GM21723 (cell line): ENCODE results near the gene NDST1.

Experiments used
- ATAC-seq: cut with Tn5 transposase; IDR thresholded peaks from one replicate; pipeline ENCODE4 v1.9.1; 2021; ENCODE audit warnings: mild to moderate bottlenecking, moderate library complexity; ENCODE audit not compliant: unreplicated experiment

The NDST1 gene

DNA sequence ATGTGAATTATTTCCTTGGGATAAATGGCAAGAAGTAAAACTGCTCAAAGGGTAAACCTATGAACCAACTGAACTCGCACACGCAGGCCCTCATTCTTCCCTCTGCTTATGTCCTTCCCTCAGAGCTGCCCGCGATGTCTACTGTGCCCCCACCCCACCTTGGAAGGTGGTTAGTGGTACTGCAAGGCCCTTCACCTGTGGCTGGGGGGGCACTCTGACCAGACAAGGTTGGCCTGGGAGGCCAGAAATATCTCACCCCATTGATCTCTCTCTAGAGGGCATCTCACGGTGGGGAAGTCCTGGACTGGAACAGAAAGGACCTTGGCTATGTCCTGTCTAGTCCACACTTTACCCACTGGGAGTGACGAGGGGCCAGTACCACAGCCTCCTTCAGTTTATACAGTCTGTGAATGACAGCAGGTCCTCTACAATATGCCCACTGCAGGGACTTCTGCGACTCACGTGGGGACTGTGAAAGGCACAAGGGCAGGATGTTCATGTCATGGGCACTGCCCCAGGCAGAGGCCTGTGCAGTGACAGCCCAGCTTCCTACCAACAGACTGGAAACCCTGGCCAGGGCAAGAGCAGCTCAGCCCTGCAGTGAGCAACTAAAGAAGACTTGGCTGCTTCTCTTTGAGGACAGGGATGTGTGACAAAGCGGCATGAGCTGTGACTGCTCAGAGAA is 75.8 kb downstream of the NDST1 start:
- ATAC-seq = no peak

DNA sequence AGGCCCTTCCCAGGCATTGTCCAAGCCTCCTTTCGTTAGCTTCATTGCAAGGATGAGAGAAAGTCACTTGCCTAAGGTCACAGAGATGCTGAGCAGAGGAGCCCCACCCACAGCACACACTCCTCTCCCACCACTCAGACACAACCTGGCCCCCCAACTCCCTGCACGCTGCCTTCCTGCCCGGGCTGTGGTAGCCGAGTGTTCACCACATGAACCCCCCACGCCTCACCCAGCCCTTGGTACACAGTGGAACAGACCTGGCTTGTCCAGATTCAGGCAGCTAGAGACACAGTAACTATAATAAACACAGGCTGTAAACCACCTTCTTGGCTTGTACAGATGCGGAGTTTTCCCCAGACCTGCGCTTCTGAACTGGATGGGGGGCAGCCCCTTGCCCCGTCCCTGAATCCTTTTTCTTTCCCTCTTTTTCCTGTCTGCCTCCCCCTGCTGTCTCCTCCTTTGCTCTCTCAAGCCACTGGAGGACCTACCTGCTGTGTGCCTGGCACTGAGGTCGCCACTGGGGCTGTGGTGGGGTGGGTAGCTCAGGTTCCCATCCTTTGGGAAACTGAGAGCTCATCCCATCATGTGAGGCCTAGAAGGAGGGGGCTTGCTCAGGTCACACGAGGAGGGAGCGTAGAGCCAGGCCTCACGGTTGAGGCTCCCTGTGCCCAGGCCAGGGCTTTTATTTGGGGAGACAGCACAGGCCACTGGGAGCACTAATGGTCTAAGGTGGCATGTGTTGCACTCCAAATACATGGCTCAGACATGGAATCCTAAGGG is 76.8 kb downstream of the NDST1 start:
- ATAC-seq = no peak

DNA sequence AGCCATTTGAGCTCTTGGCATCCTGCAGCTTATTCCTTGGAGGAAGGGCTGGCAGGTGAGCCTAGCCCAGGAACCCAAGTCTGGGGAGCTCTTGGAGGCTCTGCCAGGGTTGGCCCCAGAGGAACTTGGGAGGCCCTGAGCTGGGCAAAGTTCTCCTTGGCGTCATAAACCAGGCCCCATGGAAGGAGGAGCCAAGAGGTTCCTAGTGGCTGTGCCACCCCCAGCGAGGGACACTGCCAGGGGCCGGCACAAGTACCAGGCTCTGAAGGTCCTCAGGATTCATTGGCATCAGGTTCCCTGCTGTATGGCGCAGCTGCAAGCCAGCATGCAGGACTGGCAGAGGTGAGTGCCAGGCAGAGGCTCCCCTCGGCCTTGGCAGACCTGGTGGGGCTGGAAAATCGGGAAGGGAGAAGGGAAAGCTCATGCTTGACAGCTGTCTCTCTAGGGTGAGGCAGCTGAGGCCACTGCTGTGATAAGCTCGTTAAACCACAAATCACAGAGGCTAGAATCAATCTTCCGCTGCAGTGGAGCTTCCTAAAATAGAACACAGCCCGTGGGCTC is 77.9 kb downstream of the NDST1 start:
- no peak for ATAC-seq

DNA sequence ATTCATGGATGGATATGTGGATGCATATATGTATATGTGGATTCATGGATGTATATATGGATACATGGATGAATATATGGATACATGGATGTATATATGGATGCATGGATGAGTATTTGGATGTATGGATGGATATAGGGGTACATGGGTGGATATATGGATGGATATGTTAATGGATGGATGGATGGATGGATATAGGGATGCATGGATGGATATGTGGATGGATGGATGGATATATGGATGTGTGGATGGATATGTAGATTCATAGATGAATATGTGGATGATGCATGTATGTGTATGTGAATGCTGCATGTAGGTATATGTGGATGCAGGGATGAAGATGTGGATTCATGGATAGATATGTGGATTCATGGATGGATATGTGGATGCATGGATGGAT is 79.1 kb downstream of the NDST1 start:
- no peak for ATAC-seq

DNA sequence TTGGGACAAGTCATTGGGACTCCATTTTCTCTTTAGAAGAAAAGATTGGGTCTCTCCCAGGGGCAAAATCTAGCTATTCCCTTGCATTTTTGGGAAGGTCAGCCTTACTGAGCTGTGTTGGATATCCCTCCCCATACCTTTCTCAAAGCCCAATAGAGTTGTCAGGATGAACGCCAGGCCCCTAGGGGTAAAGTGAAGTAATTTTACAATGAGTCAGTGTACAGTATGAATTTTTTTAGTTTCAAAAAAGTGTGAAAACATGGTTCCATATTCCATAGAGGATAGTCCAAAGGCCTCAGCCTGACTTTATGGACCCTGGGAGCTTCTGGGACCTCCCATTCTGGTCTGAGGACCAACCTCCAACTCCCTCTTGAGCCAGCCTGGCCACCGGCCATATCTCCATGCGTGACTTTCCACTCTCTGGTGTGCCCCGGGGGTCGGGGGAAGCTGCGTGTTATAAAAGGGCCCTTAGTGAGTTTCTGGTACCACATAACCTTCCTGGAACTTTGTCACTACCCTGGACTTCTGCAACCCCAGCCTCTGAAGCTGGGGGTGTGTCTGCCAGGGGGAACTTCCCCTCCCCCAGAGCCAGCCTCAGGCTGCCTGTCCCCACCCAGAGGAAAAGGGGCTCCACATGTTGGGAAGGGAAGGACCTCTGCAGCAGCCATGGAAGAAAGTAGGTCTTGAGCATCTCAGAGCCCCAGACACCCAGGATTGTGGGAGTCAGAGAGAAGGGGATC is 80.1 kb downstream of the NDST1 start:
- ATAC-seq = no peak

DNA sequence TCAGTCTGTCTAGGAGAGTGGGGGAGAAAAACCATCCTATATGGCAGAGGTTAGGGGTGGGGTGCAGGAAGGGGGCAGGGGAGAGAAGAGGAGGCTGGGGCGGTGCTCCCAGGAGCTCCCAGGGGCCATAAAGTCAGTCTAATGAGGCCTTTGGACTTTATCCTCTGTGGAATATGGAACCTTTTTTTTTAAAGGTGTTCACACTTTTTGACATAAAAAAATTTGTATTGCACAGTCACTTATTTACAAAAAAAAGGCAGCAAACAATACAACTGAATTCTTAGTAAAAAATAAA is 80.6 kb downstream of the NDST1 start:
- no peak for ATAC-seq

DNA sequence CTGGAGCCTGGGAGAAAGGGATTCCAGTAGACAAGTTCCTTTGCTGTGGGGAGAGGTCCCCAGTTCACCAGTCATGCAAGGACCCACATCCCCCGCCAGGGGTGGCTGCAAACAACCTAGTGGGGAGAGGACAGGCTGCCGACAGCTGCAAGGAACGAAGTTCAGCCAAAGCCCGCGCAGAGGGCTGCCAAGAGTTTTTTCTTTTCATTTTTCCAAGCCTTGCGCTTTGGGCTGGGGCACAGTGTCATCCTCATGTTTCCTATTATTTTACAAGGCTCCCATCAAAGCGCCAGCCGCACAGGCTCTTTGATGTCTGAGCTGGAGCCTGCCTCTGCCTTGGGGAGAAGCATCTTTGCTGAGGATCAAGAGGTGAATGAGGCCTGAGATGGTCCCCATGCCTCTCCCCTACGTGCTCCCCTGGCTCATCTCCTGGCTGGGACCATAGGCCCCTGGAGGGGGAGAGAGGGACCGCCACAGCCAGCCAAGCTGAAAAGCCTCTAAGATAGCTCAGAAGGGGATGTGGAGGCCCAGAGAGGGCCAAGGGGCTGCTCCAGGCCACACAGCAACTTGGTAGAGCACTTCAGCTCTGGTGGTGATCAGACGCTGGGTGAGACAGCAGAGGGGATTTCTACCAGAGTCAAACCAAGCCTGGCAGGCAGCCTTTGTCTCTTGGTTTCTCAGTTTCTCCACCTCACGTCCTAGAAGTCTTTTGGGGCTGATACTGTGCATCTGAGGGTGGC is 82.1 kb downstream of the NDST1 start:
- ATAC-seq = peak; percentile 72

DNA sequence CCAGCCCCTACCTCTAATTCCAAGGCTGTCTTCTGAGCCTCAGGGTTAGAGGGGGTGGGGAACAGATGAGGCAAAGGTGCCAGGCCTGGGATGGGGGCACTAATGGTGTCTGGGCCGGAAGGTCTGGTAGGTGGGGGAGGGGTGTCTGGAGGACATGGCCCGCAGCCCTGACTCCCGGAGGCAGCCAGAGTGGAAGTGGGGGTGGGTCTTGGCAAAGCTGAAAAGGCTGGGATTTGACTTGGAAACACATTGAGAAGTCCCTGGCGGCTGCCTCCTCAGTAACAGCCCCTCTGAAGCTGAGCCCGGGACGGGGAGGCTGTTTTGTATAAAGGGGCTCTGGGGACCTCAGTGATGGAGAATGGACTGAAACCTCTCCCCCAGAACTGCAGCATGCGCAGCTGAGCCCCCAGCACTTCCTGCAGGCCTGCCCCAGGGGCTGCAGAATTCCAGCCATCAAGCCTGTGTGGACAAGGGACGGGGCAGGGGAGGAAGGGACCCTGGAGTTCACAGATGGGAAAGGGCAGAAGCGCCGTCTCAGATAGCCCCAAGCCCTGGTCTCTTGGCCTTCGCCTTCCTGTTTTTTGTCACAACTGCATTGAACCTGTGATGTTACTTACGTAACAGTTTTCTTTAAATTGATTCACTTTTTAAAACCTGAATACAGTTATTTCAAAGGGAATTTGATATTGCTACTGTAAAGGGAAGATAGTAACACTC is 83.2 kb downstream of the NDST1 start:
- ATAC-seq = no peak

DNA sequence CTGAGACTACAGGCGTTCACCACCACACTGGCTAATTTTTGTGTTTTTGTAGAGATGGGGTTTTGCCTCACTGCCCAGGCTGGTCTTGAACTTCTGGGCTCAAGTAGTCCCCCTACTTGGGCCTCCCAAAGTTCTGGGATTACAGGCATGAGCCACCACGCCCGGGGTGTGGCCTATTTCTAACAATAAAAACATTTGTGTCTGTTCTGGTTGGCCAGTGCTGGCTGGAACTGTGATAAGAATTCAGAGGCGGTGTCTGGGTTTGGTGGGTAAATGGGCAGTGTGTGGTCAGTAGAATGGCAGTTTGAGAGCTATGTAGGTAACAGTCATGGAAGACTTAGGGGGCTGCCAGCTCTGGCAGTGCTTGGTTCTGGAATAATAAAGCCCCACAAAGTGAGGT is 85.7 kb downstream of the NDST1 start:
- ATAC-seq = no peak

DNA sequence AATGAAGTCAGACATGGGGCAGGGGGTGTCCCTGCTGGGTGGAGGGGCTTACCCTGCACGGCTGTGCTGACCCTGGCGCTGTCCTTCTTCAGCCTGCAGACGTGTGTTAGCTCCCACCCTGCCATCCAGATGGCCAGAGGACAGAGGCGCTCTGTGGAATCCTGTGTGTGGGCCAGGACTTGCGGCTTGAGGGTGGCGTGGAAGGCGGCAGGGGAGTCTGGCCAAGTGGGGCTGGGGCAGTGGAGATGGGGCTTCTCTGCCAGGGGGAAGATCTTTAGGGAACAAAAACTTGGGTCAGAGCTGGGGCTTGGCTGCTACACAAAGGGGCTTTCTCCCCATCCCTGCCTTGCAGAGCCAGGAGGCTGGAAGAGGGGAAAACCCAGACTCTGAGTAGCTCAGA is 86.1 kb downstream of the NDST1 start:
- no peak for ATAC-seq

DNA sequence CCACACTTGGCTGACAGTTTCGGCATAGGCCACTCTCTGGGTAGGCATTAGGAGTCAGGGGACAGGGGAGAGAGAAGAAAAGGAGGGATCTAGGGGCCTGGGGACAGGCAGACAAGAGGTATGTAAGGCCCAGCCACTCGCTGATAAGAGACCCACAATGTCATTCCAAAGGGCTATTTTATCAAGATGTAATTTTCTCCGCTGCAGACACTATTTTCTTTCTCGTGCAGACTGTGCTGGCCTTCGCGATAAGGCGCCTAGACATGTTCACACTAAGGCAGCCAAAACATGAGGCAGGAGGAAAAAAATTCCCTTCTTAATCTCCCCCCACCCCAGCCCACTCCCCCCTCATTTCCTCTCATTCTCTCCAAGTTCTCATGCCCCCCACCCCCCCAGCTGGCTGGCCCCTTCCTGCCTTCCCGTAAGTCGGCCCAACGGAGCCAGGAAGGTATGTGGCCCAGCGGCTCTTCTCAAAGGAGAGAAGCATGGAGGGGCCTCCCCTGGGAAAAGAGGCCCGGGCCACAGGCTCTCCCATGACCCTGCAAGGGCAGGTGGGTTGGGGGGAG is 87.6 kb downstream of the NDST1 start:
- ATAC-seq = no peak

DNA sequence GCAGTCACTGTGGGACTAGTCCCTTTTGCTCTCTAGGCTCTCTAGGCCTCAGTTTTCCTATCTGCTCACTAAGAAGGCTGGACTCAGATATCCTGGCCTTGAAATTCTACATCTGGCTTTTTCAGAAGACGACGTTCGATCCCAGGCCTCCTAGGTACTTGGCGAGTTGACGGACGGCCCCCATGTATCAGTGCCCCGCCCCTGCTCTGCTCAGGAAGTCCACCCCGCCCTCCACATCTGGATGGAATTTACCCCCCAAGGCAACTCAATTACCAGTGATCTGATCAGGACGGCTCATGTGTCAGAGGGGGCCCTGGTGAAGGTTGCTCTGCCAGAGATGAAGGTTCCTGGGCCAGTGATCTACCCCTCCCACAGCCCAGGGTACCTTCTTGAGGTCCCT is 88.4 kb downstream of the NDST1 start:
- no peak for ATAC-seq

DNA sequence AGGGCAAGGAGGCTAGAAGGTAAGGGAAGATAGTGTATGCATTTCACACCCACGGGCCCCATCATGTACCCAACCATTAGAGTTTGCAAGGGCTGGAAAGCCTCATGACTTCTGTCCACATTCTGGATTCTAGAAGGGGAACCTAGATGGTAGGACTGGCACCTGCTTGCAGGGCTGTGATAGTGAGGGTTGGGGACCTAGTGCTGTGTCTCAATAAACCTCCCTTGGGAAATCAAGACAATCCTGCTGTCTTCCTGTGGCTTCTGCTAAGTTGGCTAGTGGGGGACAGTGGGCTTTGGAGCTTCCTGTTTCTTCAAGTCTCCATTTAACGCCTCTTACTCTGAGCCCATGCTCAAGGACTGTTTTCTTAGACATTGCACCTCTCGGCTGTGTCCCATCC is 88.9 kb downstream of the NDST1 start:
- ATAC-seq = no peak

DNA sequence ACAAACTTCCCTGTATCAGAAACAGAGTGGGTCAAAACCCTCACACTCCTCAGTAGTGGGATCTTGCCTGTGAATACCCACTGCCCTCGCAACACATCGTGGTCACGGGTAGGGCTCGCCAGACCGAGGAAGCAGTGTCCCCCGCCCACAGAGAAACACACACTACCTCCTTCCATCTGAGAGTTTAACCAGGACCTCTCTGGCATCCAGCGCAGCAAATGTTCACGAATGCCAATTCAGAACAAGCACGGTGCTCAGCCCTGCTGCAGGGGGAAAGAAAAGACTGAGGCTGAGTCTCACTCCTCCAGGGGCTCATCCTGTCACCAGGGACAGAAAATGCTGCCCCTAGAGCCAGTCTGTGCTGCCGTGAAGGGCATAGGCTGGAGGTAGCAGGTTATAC is 90.1 kb downstream of the NDST1 start:
- no peak for ATAC-seq

DNA sequence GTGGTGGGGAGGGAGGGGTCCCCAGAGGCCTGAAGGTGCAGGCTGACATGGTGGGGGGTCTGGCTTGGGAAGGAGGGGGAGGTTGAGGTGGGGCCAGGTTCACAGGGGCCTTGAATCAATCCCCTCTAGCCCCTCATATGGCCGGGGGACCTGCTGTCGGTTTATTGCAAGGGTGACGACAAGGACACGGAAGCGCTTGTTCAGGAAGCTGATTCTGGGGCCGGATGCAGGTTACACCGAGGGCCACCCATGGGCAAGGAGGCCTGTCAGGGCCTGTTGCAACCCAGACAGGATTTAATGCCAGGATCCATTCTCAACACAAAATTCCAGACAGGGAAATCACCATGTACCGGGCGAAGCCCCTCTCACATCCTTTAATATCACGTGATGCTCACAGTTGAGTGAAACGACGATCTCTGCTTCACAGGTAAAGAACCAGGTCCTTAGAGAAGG is 90.9 kb downstream of the NDST1 start:
- no peak for ATAC-seq

DNA sequence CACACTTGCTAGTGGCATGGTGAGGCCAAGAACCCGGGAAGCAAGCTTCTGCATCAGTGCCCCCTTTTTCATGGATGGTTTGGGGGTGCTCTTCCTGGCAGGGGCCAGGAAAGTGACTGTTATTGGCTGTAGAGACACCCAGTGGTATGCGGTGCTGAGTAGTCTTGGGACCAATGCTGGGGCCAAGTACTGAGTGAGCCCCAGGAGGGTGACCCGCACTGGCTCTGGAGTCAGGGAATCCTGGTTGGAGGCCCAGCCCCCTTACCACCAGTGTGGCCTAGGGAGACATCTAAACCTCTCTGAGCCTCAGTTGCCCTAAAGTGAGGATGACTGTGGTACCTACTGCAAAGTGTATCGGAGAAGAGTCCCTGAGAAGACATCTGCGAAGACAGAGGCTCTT is 91.3 kb downstream of the NDST1 start:
- ATAC-seq = no peak

DNA sequence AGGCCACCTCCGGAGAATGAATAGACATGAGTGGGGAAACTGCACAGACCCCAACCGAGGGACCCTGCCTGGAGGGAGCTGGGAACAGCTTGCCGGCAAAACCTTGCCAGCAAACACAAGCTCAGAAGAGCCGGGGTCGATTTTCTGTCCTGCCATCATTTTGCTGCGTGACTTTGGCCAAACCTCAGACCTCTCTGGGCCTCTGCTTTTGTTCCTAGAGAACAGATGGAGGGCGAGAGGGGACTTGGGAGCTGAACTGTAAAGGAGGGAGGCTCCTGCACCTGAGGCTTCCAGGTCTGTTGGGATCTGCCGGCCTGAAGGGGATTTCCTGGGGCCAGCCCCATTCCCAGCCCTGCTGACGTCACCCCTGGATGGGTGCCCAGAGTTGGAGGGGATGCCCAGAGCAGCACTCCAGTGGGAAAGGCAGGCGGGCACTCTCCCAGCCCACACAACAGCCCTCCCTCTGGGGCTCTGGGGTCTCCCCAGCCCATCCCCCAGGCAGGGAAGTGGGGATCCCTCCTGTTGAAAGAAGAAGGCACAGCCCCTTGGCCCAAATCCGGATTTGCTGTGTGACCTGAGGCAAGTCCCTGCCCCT is 92.1 kb downstream of the NDST1 start:
- no peak for ATAC-seq

DNA sequence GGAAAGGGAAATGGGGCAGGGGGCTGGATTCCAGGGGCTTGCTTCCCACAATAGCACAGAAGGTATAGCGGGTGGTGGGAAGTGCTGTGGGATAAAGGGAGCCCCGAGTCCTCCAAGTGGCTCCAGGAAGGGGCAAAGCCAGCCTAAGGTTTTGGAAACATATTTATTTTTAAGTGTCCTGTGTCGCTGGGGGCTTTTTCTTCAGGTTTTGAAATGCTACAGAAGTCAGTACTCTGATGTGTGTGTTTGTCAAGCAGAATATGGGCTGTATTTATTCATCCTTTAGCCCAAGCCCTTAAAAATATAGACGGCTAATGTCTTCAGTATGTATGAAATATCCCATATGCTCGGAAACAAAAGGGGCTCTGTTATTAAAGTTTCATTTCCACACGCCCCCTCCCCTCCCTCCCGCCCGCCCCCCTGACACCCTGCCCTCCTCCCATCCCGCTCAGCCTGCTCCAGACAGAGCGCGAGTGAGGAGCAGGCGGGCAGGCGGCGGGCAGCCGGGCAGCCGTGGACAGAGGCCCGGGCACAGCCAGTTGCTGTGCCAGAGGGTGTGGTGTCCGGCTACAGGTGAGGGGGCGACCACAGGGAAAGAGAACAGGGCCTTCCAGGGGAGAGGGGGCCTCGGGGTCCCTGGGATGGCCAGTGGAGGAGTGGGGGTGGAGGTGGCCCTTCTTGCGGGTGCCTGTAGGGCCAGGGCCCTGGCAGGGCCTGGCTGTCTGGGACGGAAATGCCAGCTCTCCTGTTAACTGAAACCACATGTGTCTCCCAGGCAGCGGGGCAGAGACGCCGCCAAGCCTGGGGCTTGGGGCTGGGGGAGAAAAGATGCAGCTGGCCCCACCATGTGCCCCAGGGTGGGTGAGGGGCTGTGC is 92.9 kb downstream of the NDST1 start:
- ATAC-seq = no peak
